PC-9 (cell line): ENCODE measurements around the gene AGAP3. TPM values are rescaled to one million over a fixed set of nuclear protein-coding genes. Genes with fewer than 3 reads are reported as not detected.

Experiments
- BruUV-seq: library from RNA; stranded (reverse); fragments of 400-500 nt; replicated peaks from 2 replicates; lab custom pipeline; 2021; lab: Mats Ljungman, UMichigan
- CTCF ChIA-PET: fragments of 300-600 bp; sonication (Branson Sonifier 250); formaldehyde crosslinking; loops from one replicate; lab custom pipeline; 2022; ENCODE audit warnings: antibody characterized with exemption; lab: Charles Lee
- POLR2A ChIA-PET: fragments of 300-600 bp; sonication (Branson Sonifier 250); formaldehyde crosslinking; loops from one replicate; lab custom pipeline; 2022; ENCODE audit warnings: antibody characterized with exemption; ENCODE audit not compliant: unreplicated experiment; lab: Charles Lee
- DNase-seq, 2 experiments: peaks; one replicate each; pipeline versions ENCODE4 v3.0.0 to v3.0.0-alpha.2; 2015 to 2022; ENCODE audit warnings: mixed read lengths in 1 of 2
- H2AFZ ChIP-seq: fragments of 200-600 bp; sonication (generic); 2 replicates; pipeline ENCODE4 v1.8.1; 2017; ENCODE audit warnings: antibody characterized with exemption
- H3F3A ChIP-seq: fragments of 200-600 bp; sonication (generic); 2 replicates; pipeline ENCODE4 v1.8.1; 2017; ENCODE audit warnings: antibody characterized with exemption, mild to moderate bottlenecking, low read depth; ENCODE audit not compliant: insufficient read depth
- H3K27ac ChIP-seq: fragments of 200-600 bp; sonication (generic); 2 replicates; pipeline ENCODE4 v1.6.1; 2016; ENCODE audit warnings: mixed run types
- H3K27me3 ChIP-seq: fragments of 200-600 bp; sonication (generic); 2 replicates; pipeline ENCODE4 v1.6.1; 2016; ENCODE audit warnings: low read depth, mixed run types; ENCODE audit not compliant: insufficient read depth
- H3K36me3 ChIP-seq: fragments of 200-600 bp; sonication (generic); 2 replicates; pipeline ENCODE4 v1.6.1; 2016; ENCODE audit warnings: low read depth, mixed run types
- H3K4me1 ChIP-seq: fragments of 200-600 bp; sonication (generic); replicated peaks from 2 replicates; pipeline ENCODE4 v1.6.1; 2016; ENCODE audit warnings: mixed run types; ENCODE audit not compliant: insufficient read depth
- H3K4me2 ChIP-seq: fragments of 200-600 bp; sonication (generic); 2 replicates; pipeline ENCODE4 v1.6.1; 2017; ENCODE audit warnings: mixed run types
- H3K4me3 ChIP-seq: fragments of 200-600 bp; sonication (generic); 2 replicates; pipeline ENCODE4 v1.6.1; 2016; ENCODE audit warnings: mixed run types
- H3K79me2 ChIP-seq: fragments of 200-600 bp; sonication (generic); 2 replicates; pipeline ENCODE4 v1.6.1; 2017; ENCODE audit warnings: low read depth, mixed run types
- H3K9me2 ChIP-seq: fragments of 200-600 bp; sonication (generic); 2 replicates; pipeline ENCODE4 v1.8.1; 2017; ENCODE audit warnings: mild to moderate bottlenecking; ENCODE audit not compliant: insufficient read depth
- H3K9me3 ChIP-seq: fragments of 200-600 bp; sonication (generic); 2 replicates; pipeline ENCODE4 v1.8.1; 2016; ENCODE audit warnings: low read depth; ENCODE audit not compliant: insufficient read depth
- H4K20me1 ChIP-seq: fragments of 200-600 bp; sonication (generic); 2 replicates; pipeline ENCODE4 v1.8.1; 2017; ENCODE audit not compliant: insufficient read depth
- EZH2 ChIP-seq: fragments of 200-600 bp; sonication (generic); IDR thresholded peaks from 2 replicates; pipeline ENCODE4 v1.8.0; 2017; ENCODE audit warnings: antibody characterized with exemption, low read depth
- intact Hi-C: fragments of 100-400 bp; cut with micrococcal nuclease; formaldehyde crosslinking; loops from one replicate; pipeline ENCODE4 v1.10.0; 2022; ENCODE audit not compliant: unreplicated experiment
- total RNA-seq: library from RNA; stranded (reverse); gene quantifications from 2 replicates; pipeline ENCODE4 v1.2.3, GENCODE V29; 2021
- TF ChIP-seq, protein P1 (sequence below): fragments of 200-600 bp; sonication (generic); conservative IDR thresholded peaks from 2 replicates; pipeline ENCODE4 v1.6.1; 2017; ENCODE audit warnings: mixed run types, antibody characterized with exemption, mild to moderate bottlenecking, moderate library complexity

The AGAP3 gene
- total RNA-seq, 1 experiment from 2014 or later: 103 TPM

- intact Hi-C loops: no loop called here
- Histone ChIP-seq H3K27me3 (no peaks in the 10 kb centered on the region), H3K9me2 (no peaks in the 10 kb centered on the region), H3F3A (peaks cover 6% of the 10 kb centered on the region; the same call in 1 of the 2 replicates), H3K36me3 (peaks cover 24% of the 10 kb centered on the region), H3K4me1 (no peaks in the 10 kb centered on the region), H3K9me3 (no peaks in the 10 kb centered on the region), H3K27ac (no peak overlapping the region), H2AFZ (no peak overlapping the region), H3K4me2 (no peak overlapping the region), H3K4me3 (no peak overlapping the region), H3K79me2 (no peaks in the 10 kb centered on the region), H4K20me1 (peaks cover 4% of the 10 kb centered on the region)
- DNase-seq: no peak
- POLR2A ChIA-PET: no interaction called here
- CTCF ChIA-PET: no interaction called here
- no TSS peak for BruUV-seq
- TF ChIP-seq, protein P1, sequence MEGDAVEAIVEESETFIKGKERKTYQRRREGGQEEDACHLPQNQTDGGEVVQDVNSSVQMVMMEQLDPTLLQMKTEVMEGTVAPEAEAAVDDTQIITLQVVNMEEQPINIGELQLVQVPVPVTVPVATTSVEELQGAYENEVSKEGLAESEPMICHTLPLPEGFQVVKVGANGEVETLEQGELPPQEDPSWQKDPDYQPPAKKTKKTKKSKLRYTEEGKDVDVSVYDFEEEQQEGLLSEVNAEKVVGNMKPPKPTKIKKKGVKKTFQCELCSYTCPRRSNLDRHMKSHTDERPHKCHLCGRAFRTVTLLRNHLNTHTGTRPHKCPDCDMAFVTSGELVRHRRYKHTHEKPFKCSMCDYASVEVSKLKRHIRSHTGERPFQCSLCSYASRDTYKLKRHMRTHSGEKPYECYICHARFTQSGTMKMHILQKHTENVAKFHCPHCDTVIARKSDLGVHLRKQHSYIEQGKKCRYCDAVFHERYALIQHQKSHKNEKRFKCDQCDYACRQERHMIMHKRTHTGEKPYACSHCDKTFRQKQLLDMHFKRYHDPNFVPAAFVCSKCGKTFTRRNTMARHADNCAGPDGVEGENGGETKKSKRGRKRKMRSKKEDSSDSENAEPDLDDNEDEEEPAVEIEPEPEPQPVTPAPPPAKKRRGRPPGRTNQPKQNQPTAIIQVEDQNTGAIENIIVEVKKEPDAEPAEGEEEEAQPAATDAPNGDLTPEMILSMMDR: no peak
- TF ChIP-seq EZH2: no peak
Measured at GRCh38 chr7:151070574-151070960, 15.7 kb upstream of the AGAP3 start.

DNA sequence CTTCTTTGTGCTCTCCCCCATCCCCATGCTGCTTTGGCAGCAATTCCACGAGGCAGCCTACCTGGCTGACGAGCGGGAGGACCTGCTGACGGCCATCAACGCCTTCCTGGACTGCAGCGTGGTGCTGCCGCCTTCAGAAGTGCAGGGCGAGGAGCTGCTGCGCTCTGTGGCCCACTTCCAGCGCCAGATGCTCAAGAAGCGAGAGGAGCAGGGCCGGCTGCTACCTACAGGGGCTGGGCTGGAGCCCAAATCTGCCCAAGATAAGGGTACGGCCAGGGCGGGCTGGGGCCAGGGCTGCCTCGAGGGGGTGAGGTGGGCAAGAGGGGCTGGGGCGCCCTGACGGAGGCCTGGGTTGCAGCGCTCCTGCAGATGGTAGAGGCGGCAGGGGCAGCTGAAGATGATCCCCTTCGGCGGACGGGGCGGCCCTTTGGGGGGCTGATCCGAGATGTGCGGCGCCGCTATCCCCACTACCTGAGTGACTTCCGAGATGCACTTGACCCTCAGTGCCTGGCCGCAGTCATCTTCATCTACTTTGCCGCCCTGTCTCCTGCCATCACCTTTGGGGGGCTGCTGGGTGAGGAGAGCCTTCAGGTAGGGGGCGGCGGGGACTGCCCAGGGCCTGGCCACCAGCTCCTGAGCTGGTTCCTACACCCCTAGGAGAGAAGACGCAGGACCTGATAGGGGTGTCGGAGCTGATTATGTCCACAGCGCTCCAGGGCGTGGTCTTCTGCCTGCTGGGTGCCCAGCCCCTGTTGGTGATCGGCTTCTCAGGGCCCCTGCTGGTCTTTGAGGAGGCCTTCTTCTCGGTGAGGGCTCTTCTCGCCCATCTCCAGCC, 15.0 kb upstream of the AGAP3 start:
- Histone ChIP-seq H3K36me3 (peaks cover 24% of the 10 kb centered on the region), H4K20me1 (no peaks in the 10 kb centered on the region; the same call in 1 of the 2 replicates), H3F3A (peaks cover 13% of the 10 kb centered on the region), H3K27me3 (no peaks in the 10 kb centered on the region), H3K9me2 (no peaks in the 10 kb centered on the region), H3K9me3 (no peaks in the 10 kb centered on the region), H3K27ac (no peak overlapping the region), H3K4me3 (no peak overlapping the region), H3K4me1 (no peaks in the 10 kb centered on the region), H3K79me2 (no peaks in the 10 kb centered on the region), H3K4me2 (no peak overlapping the region), H2AFZ (no peak overlapping the region)
- CTCF ChIA-PET: no interaction called here
- intact Hi-C loops: no loop called here
- POLR2A ChIA-PET: no interaction called here
- DNase-seq: no peak
- TF ChIP-seq EZH2: no peak
- TF ChIP-seq, protein P1: no peak
- no TSS peak for BruUV-seq

DNA sequence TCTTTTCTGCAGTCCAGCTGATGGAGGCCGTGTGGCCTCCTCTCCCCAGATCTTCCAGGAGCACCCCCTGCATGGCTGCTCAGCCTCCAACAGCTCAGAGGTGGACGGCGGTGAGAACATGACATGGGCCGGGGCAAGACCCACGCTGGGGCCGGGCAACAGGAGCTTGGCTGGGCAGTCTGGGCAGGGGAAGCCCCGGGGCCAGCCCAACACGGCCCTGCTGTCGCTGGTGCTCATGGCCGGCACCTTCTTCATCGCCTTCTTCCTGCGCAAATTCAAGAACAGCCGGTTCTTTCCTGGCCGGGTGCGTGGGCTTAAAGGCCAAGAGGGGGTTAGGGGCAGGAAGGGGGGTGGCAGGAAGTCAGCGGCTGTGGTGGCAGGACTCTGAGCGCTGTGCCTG, 12.3 kb upstream of the AGAP3 start:
- Histone ChIP-seq H3F3A (peaks cover 37% of the 10 kb centered on the region), H3K4me1 (no peaks in the 10 kb centered on the region), H3K4me3 (no peak overlapping the region), H3K9me3 (no peaks in the 10 kb centered on the region), H3K79me2 (peaks cover 5% of the 10 kb centered on the region), H3K27ac (no peak overlapping the region), H4K20me1 (peaks cover 2% of the 10 kb centered on the region; the same call in 1 of the 2 replicates), H3K4me2 (no peak overlapping the region), H3K9me2 (no peaks in the 10 kb centered on the region), H3K27me3 (no peaks in the 10 kb centered on the region), H2AFZ (no peak overlapping the region), H3K36me3 (peaks cover 11% of the 10 kb centered on the region)
- BruUV-seq: no TSS peak
- POLR2A ChIA-PET: no interaction called here
- intact Hi-C loops: no loop called here
- DNase-seq: no peak
- CTCF ChIA-PET: no interaction called here
- TF ChIP-seq, protein P1: no peak
- TF ChIP-seq EZH2: no peak
